Liver (tissue), 3 donors: ENCODE results near the gene PPP1R1B.

Experiments used
- HNF4G ChIP-seq: IDR thresholded peaks from 2 replicates; pipeline ENCODE4 v1.6.1; 2016; ENCODE audit warnings: antibody characterized with exemption
- RAD21 ChIP-seq, 2 donors: IDR thresholded peaks; 2 replicates each; pipeline ENCODE4 v1.6.1; 2016; ENCODE audit warnings: antibody characterized with exemption in 2 of 2, mild to moderate bottlenecking in 2 of 2
- TF ChIP-seq, protein P1 (sequence below): fragments of 150-350 bp; IDR thresholded peaks from 2 replicates; pipeline ENCODE4 v1.5.1; 2017; ENCODE audit warnings: improper control_type of control experiment, low read depth, low read length; ENCODE audit not compliant: missing input control
- donor health status: healthy.
- donor health status: healthy.

DNA sequence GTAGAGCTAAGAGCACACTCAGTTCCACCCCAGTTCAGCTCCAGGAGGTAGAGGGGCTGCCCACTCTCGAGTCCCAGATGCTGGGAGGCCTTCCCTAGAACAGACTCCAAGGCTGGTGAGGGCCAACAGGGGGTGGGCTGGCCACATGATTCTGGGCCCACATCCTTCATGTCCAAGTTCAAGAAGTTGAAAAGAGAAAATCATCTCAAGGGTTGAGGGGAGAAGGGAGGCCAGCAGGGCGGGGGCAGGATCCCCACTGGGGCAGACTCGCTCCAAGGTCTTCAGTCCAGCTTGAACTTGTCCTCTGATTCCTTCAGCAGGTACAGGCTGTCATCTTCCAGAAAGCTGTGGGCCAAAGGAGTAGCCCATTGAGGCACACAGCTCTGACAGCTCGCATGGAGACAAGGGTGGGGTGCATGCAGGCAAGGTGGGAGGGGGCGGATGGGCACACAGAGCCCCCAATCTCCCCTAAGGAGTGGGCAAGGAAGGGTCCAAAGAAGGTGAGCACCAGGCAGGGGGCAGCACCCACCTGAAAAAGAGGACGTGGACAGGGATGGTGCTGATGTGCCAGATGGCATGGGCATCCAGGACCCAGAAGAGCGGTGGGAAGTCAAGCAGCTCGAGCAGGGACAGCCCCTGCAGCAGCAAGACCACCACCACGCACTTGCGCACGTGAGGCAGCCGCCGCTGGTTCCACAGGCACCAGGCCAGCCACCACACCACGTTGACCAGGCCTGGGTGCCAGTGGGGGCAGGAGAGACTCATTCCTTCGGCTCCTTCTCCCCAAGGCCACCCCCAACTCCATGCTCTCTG is 46.0 kb downstream of the PPP1R1B start:
- TF ChIP-seq HNF4G (no peak), RAD21 (IDR thresholded peaks at IDR 0.05) (no peak)
- TF ChIP-seq, protein P1, sequence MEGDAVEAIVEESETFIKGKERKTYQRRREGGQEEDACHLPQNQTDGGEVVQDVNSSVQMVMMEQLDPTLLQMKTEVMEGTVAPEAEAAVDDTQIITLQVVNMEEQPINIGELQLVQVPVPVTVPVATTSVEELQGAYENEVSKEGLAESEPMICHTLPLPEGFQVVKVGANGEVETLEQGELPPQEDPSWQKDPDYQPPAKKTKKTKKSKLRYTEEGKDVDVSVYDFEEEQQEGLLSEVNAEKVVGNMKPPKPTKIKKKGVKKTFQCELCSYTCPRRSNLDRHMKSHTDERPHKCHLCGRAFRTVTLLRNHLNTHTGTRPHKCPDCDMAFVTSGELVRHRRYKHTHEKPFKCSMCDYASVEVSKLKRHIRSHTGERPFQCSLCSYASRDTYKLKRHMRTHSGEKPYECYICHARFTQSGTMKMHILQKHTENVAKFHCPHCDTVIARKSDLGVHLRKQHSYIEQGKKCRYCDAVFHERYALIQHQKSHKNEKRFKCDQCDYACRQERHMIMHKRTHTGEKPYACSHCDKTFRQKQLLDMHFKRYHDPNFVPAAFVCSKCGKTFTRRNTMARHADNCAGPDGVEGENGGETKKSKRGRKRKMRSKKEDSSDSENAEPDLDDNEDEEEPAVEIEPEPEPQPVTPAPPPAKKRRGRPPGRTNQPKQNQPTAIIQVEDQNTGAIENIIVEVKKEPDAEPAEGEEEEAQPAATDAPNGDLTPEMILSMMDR = no peak
